Measurements from ENCODE around the gene ENAH. TPM values are rescaled to one million over a fixed set of nuclear protein-coding genes. Genes with fewer than 3 reads are reported as not detected.
"Not testable (repeated sequence)": the region's sequence is repeated elsewhere in the genome, so short reads cannot be mapped to it uniquely, and the experiment has no call there.

Gene ENAH
- total RNA-seq, 1 experiment from 2014 or later, result 130 TPM

- DNase-seq (ENCODE audit: extremely low read depth, low read depth), result no peak
Measured at GRCh38 chr1:225677350-225678124, 24.6 kb upstream of the ENAH start.

DNA sequence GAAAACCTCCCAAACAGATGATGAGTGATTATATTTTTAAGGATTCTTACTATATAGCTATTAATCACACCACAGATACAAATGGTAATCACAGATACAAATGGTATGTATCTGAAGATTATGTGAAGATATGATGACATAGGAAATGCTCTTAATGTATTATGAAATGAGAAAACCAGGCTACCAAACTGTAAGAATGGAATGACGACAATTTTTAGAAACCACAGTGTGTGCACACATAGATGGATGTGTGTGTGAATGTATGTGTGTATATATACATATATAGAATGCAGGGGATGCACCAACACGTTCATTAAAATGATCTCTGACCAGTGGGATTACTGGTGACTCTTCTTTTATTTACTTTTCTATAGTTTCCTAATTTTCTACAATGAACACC is 21.5 kb upstream of the ENAH start:
- no peak for DNase-seq (ENCODE audit: extremely low read depth, low read depth)

- DNase-seq (ENCODE audit: extremely low read depth, low read depth), result no peak
Measured at GRCh38 chr1:225670806-225671733, 18.1 kb upstream of the ENAH start.

DNA sequence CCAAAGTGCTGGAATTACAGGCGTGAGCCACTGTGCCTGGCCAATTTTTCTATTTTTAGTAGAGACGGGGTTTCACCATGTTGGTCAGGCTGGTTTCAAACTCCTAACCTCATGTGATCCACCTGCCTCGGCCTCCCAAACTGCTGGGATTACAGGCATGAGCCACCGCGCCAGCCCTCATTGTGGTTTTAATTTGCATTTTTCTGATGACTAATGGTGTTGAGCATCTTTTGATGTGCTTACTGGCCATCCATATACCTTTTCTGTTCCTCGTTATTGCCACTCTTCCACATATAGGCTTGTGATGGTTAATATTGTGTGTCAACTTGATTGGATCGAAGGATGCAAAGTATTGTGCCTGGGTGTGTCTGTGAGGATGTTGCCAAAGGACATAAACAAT is 17.4 kb upstream of the ENAH start:
- no peak for DNase-seq (ENCODE audit: extremely low read depth, low read depth)

DNA sequence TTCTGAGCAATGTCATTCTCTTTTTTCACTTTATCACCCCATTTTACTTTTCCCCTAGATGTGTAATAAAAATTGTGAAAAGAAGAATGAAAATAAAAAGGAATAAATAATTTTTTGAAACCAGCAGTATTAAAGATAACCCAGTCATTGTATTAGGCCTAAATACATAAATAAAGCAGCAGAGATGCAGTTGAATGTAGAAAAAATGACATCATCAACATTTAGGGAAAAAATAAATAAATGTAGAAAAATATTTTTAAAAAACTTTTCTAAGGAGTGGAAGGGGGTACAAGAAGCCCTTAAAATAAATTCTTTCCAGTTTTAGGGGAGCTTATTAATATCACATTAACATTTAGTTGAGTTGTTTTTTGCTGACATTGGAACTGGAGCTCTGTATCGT is 15.3 kb upstream of the ENAH start:
- DNase-seq (ENCODE audit: extremely low read depth, low read depth), result no peak

GRCh38 chr1:225667362-225667761 is 14.4 kb upstream of the ENAH start:
- no peak for DNase-seq (ENCODE audit: extremely low read depth, low read depth)

DNA sequence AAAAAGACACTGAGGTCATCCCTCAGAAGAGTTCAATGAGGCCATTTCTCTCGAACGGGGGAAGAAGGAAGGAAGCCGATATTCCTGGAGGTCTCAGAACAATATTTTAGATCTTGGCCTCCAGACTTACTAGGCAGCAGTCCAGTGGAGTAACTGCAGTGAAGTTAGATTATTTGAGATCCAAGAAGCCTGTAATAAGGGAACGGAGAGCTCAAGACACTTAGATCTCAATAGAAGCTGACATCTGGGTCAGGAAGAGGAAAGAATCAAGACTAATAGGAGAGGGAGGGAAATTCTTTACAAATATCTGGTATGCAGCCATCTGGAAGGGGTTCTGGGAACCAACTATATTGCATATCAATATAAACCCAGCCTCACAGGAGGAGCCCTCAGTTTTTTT is 13.6 kb upstream of the ENAH start:
- DNase-seq (ENCODE audit: extremely low read depth, low read depth), result no peak

DNA sequence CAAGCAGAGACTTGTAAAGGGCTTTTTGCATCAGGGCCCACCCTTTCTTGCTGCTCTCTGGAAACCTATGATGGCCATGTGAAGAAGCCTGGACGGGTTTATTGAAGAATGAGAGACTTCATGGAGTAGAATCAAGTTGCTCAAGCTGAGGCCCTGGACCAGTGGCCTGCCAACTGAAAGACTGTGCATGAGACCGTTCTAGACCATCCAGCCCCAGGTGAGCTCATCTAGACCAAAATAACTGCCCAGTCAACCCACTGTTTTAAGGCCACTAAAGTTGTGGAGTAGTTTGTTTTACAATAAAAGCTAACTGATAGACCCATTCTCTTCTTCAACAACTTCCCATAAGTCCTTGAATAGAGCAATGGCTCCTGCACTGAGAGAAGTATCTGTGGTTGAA is 11.8 kb upstream of the ENAH start:
- DNase-seq (ENCODE audit: extremely low read depth, low read depth), result no peak

DNA sequence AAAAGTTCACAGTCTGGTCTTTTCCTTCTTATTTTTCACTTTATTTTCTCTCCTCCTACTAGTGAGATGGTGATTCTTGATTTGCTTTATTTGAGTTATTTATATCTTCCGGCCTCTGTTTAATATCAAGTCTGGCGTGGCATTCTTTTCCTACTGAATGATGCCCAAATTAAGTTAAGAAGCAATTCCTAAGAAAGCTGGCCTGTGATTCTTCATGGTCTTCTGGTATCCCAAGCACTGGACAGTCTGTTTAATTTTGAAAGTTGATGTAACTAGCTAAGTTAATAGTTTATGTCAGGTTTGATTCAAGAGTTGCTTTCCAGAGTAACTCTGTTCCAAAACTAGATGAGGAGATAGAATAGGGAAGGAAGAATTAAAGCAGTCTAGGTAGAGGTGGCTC is 9.2 kb upstream of the ENAH start:
- DNase-seq (ENCODE audit: extremely low read depth, low read depth), result no peak

GRCh38 chr1:225660544-225660946 is 7.6 kb upstream of the ENAH start:
- DNase-seq (ENCODE audit: extremely low read depth, low read depth), result no peak

DNA sequence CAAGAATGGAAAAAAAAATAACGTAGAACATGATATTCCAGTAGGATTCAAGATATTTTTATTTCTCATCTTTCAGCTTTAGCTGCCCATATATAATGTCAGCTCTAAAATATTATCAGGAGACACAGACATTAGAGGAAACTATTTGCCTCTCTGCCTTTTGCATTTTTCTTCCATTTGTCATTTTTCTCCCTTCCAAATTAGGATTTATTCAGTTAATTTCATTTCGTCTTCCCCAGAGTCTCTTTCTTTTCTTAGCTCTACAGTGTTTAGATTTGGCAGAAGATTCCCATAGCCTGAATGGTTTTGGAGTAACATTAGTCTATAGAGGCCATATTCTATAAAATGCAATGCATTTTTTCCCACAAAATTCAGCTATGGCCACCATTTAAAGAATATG is 5.1 kb upstream of the ENAH start:
- no peak for DNase-seq (ENCODE audit: extremely low read depth, low read depth)

DNA sequence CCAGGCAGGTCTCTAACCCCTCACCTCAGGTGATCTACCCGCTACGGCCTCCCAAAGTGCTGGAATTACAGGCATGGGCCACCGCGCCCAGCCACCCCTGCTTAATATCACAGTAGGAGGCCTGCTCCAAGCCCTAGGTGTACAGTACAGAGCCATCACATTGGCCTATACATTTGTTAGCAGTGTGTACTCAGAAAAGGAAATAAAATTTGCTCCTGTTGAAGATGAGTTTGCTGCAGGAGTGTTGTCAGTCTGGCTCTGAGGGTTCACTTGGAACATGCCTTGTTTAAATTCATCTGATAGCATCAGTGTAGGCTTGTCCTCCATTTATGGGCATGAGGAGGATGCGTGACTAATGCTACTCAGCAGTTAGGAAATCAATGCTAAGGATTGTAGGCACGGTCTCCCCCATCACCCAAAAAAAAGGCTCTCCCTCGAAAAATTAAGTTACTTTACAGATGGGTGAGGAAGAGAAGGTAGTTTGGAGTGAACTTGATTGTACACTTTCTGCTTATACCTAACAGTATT is 4.6 kb upstream of the ENAH start:
- no peak for DNase-seq (ENCODE audit: extremely low read depth, low read depth)

DNA sequence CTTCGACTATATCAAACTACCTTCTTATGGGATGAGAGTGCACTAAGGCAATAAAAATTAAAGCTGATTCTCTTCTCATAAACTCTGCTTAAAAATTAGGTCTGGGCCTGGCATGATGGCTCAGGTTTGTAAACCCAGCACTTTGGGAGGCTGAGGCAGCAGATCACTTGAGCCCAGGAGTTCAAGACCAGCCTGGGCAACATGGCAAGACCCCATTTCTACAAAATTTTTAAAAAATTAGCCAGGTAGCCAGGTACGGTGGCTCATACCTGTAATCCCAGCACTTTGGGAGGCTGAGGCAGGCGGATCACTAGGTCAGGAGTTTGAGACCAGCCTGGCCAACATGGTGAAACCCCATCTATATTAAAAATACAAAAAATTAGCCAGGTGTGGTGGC is 3.3 kb upstream of the ENAH start:
- DNase-seq (ENCODE audit: extremely low read depth, low read depth), result not testable (repeated sequence)

DNA sequence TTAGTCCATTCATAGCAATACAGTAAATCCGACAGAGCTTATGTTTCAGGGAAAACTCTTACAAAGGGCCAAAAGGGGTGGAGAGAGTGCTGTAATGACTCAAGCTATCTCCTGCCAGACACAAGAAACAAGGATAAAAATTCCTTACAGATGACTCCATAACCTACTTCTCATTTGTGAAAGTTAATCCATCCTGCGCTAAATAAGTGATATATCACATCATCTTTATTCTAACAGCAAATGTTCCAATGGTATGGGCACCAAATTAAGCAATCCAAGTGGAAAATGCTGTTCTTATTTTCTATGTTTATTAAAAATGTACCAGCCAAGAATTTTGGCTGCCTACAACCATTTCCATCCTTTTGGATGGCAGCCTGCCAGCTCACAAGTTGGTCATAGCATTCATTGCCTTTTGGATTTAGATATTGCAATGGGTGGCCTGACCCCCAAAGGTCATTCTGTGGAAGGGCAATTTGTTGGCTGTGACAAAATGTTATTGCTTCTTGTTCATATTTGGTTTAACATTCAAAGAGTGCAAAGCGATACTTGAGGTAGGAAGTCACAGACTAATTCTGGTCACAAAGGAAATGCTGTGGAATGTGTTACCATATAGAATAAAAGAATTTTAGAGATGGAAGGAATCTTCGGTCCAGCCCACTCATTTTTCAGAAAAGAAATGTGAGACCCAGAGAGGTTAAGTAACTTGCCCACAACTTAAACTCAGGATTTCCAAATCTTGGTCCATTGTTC is 2.8 kb upstream of the ENAH start:
- DNase-seq (ENCODE audit: extremely low read depth, low read depth), result peak; percentile 93

DNA sequence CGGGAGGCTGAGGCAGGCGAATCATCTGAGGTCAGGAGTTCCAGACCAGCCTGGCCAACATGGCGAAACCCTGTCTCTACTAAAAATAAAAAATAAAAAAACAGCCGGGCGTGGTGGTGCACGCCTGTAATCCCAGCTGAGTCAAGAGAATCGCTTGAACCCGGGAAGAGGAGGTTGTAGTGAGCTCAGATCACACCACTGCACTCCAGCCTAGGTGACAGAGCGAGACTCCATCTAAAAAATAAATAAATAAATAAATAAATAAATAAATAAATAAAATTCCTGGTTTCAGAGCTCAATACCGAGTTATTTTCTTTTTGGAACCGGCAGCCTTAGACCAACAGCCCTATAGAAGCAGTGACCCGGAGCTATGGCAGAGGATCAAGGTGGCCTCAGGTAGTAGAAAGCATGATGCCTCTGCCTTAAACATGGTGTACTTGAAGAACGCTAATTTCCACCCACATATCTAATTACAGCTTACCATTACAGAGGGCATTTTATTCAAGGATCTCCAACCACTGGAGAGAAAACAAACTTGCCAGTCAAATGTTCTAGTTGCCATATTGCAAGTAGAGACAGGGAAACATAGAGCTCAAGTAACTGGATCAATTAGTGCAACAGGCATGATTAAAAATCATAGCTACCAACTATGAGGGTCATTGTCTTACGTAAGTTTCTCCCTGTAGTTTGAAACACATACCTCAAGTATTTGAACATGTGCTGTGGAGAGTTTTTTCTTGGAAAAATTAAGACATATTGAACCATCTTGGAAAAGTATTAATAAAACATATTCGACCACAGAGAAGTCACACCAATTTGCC is 2.0 kb upstream of the ENAH start:
- DNase-seq (ENCODE audit: extremely low read depth, low read depth), result no peak

DNA sequence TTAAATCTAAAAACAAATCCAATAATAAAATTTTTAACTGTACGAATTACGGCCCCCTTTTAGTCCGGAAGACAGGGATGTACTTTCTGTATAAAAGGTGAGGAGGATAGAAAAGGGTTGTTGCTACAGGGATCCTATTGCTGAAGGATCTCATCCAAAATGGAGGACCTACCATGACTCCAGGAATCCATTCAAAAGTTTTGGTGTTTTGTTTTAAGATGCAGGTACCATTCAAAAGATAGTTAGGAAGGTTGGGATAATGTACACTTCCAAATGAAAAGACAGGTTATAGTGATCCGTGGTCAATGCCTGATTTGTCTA is 1.3 kb upstream of the ENAH start:
- no peak for DNase-seq (ENCODE audit: extremely low read depth, low read depth)

DNA sequence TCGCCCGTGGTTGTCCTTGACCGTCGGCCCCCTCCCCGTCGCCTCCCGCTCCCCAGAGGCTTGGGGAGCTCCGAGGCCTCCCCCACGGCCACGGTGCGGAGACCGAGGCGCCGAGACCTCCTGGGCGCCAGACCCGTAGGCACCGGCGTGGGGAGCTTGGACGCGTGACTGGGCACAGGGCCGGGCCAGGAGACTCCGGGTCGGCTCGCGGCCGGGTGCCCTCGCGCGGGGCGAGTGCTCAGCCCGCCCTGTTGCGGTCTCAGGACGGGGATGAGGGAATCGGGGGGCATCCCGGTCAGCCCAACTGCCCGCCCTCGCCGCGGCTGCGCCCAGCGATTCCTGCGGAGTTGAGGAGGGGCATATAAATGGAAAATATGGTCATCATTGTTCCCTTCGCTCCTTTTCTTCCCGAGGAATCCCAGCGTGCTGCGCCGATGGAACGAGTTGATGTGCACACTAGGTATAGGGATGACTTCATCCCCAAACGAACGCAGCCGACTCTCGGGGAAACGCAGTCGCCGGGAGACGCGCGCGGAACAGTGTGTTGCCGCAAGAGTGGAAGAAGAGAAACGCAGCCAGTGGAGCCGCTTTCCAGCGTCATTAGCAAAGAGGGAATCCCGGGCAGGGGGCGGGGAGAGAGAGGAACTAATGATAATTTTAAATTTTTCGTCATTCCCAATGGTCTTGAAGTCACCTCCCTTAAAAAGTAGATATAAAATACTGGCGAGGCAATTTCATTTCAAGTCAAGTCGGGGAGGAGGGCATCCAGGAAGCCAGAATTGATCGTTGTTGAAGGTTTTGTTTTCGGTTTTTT is 747 bp upstream of the ENAH start:
- DNase-seq (ENCODE audit: extremely low read depth, low read depth), result peak; percentile 74

GRCh38 chr1:225651872-225652728 is 823 bp downstream of the ENAH start:
- peak; percentile 38 for DNase-seq (ENCODE audit: extremely low read depth, low read depth)
